K562 treated with DMSO at 1 percent for 24 hours (cell line): ENCODE measurements around the gene THNSL1. TPM values are rescaled to one million over a fixed set of nuclear protein-coding genes. Genes with fewer than 3 reads are reported as not detected.

Source experiments
- total RNA-seq: library from RNA; unstranded; fragments of 300-600 nt; gene quantifications from 2 replicates; pipeline ENCODE4 v1.2.3, GENCODE V29; 2022; ENCODE audit warnings: low read depth; ENCODE audit not compliant: insufficient read depth

The THNSL1 gene, protein sequence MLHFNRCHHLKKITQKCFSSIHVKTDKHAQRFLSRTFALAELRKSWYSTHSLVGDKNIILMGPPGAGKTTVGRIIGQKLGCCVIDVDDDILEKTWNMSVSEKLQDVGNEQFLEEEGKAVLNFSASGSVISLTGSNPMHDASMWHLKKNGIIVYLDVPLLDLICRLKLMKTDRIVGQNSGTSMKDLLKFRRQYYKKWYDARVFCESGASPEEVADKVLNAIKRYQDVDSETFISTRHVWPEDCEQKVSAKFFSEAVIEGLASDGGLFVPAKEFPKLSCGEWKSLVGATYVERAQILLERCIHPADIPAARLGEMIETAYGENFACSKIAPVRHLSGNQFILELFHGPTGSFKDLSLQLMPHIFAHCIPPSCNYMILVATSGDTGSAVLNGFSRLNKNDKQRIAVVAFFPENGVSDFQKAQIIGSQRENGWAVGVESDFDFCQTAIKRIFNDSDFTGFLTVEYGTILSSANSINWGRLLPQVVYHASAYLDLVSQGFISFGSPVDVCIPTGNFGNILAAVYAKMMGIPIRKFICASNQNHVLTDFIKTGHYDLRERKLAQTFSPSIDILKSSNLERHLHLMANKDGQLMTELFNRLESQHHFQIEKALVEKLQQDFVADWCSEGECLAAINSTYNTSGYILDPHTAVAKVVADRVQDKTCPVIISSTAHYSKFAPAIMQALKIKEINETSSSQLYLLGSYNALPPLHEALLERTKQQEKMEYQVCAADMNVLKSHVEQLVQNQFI
- 1.3 and 2.2 TPM in 2 replicates for total RNA-seq

GRCh38 chr10:25016376-25017153, at the start of gene THNSL1:
Gene THNSL1, plus strand, starts transcription at chr10:25016612. Its CDS starts 6,612 bp downstream, at chr10:25023224.

GRCh38 chr10:25015828-25016375, 510 bp upstream of the THNSL1 start, which contains the start of gene ENKUR:
Gene ENKUR, minus strand, starts transcription at chr10:25016158. Its CDS starts 222 bp downstream, at chr10:25015936.

Other genes with a start within 250 kb of the THNSL1 start
- gene PRTFDC1, start 64.0 kb upstream of the THNSL1 start, total RNA-seq, result 6.9 and 7.7 TPM in 2 replicates
- gene ENKUR, start 454 bp upstream of the THNSL1 start, total RNA-seq, result not detected in 2 replicates
- 2.6 and 4.2 TPM in 2 replicates for gene GPR158, start 158.4 kb downstream of the THNSL1 start, total RNA-seq